KMS-11 (cell line): ENCODE data around the gene VAV3.

Experiments
- H2AFZ ChIP-seq: fragments of 200-600 bp; sonication (generic); 2 replicates; pipeline ENCODE4 v1.6.1; 2016; ENCODE audit warnings: antibody characterized with exemption, mixed run types, low read depth
- H3K27ac ChIP-seq: fragments of 200-600 bp; sonication (generic); 2 replicates; pipeline ENCODE4 v1.6.1; 2016; ENCODE audit warnings: mild to moderate bottlenecking, mixed run types
- H3K27me3 ChIP-seq: fragments of 200-600 bp; sonication (generic); 2 replicates; pipeline ENCODE4 v1.6.1; 2017; ENCODE audit warnings: mild to moderate bottlenecking, low read depth, mixed run types, moderate library complexity; ENCODE audit not compliant: insufficient read depth
- H3K36me3 ChIP-seq: fragments of 200-600 bp; sonication (generic); 2 replicates; pipeline ENCODE4 v1.6.1; 2017; ENCODE audit warnings: mild to moderate bottlenecking, mixed run types; ENCODE audit not compliant: insufficient read depth
- H3K4me1 ChIP-seq: fragments of 200-600 bp; sonication (generic); 2 replicates; pipeline ENCODE4 v1.6.1; 2016; ENCODE audit warnings: mild to moderate bottlenecking, low read depth, mixed run types; ENCODE audit not compliant: poor library complexity, severe bottlenecking
- H3K4me2 ChIP-seq: fragments of 200-600 bp; sonication (generic); 2 replicates; pipeline ENCODE4 v1.7.0; 2016; ENCODE audit warnings: mild to moderate bottlenecking, mixed run types
- H3K4me3 ChIP-seq: fragments of 200-600 bp; sonication (generic); IDR thresholded peaks from 2 replicates; pipeline ENCODE4 v1.6.1; 2017; ENCODE audit warnings: low read depth, low read length, mixed read lengths; ENCODE audit not compliant: insufficient read depth
- H3K79me2 ChIP-seq: fragments of 200-600 bp; sonication (generic); 2 replicates; pipeline ENCODE4 v1.6.1; 2016; ENCODE audit warnings: low read depth, mixed run types; ENCODE audit not compliant: insufficient read depth
- H3K9ac ChIP-seq: fragments of 200-600 bp; sonication (generic); 2 replicates; pipeline ENCODE4 v1.6.1; 2016; ENCODE audit warnings: mild to moderate bottlenecking, mixed run types
- H4K20me1 ChIP-seq: fragments of 200-600 bp; sonication (generic); 2 replicates; pipeline ENCODE4 v1.6.1; 2016; ENCODE audit warnings: mild to moderate bottlenecking, mixed run types; ENCODE audit not compliant: insufficient read depth
- TF ChIP-seq, protein P1 (sequence below): fragments of 200-600 bp; sonication (generic); conservative IDR thresholded peaks from 2 replicates; pipeline ENCODE4 v1.6.1; 2017; ENCODE audit warnings: low read depth, mild to moderate bottlenecking, antibody characterized with exemption, low read length, moderate library complexity, mixed read lengths

VAV3 gene

GRCh38 chr1:107991371-107992066 lies 26.5 kb upstream of the VAV3 start:
- H3K4me2 ChIP-seq = no peak overlapping the region
- no peaks in the 10 kb centered on the region for H3K79me2 ChIP-seq
- no peak overlapping the region for H3K4me3 ChIP-seq
- TF ChIP-seq, protein P1, sequence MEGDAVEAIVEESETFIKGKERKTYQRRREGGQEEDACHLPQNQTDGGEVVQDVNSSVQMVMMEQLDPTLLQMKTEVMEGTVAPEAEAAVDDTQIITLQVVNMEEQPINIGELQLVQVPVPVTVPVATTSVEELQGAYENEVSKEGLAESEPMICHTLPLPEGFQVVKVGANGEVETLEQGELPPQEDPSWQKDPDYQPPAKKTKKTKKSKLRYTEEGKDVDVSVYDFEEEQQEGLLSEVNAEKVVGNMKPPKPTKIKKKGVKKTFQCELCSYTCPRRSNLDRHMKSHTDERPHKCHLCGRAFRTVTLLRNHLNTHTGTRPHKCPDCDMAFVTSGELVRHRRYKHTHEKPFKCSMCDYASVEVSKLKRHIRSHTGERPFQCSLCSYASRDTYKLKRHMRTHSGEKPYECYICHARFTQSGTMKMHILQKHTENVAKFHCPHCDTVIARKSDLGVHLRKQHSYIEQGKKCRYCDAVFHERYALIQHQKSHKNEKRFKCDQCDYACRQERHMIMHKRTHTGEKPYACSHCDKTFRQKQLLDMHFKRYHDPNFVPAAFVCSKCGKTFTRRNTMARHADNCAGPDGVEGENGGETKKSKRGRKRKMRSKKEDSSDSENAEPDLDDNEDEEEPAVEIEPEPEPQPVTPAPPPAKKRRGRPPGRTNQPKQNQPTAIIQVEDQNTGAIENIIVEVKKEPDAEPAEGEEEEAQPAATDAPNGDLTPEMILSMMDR = no peak
- H2AFZ ChIP-seq = no peak overlapping the region
- H3K27me3 ChIP-seq = no peaks in the 10 kb centered on the region
- no peaks in the 10 kb centered on the region for H3K4me1 ChIP-seq
- H3K9ac ChIP-seq = no peak overlapping the region
- H3K27ac ChIP-seq = no peak overlapping the region
- no peaks in the 10 kb centered on the region for H3K36me3 ChIP-seq
- H4K20me1 ChIP-seq = no peaks in the 10 kb centered on the region

DNA sequence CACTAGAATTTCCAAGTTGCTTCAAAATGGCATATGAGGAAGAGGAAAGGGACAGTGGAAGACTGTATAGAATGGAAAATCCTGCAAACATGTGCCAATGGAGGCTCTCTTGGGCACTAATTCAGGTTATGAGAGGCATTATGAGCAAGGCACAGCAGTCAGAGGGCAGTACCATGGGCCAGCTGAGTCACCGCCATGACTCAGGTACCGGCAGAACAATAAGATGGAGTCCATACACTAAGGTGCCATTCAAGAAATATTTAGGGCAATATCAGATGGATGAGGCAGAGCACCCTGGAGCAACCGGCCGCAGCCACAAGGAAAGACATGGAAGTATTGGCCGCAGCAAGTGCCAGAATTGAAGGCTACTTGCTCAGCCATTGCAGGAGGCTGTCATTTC lies 25.6 kb upstream of the VAV3 start:
- H2AFZ ChIP-seq = no peak overlapping the region
- no peak overlapping the region for H3K4me2 ChIP-seq
- H3K27me3 ChIP-seq = no peaks in the 10 kb centered on the region
- no peak overlapping the region for H3K9ac ChIP-seq
- no peaks in the 10 kb centered on the region for H4K20me1 ChIP-seq
- H3K79me2 ChIP-seq = no peaks in the 10 kb centered on the region
- TF ChIP-seq, protein P1 = no peak
- H3K4me3 ChIP-seq = no peak overlapping the region
- H3K4me1 ChIP-seq = no peaks in the 10 kb centered on the region
- no peaks in the 10 kb centered on the region for H3K36me3 ChIP-seq
- H3K27ac ChIP-seq = no peak overlapping the region

DNA sequence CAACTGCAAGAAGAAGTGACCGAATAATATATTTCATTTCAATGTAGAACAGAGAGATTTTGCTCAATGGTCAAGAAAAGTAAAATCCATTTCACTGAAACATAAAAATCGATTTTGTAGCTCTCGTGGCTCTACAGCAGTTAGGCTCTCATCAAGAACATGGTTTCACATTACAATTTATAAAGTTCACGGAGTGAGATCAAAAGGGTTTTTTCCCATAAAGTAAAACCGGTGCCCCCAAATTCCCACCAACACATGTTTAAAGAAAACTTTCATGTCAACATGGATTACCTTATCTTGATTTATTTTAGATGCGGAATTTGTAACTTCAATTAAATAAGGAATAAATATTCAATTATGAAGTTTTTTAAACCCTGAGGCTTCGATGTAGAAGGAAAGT lies 16.3 kb upstream of the VAV3 start:
- TF ChIP-seq, protein P1 = no peak
- Histone ChIP-seq H3K4me2 (no peak overlapping the region), H4K20me1 (no peaks in the 10 kb centered on the region), H3K36me3 (no peaks in the 10 kb centered on the region), H3K79me2 (no peaks in the 10 kb centered on the region), H3K4me1 (no peaks in the 10 kb centered on the region), H3K4me3 (no peak overlapping the region), H3K9ac (no peak overlapping the region), H2AFZ (no peak overlapping the region), H3K27me3 (no peaks in the 10 kb centered on the region), H3K27ac (no peak overlapping the region)

DNA sequence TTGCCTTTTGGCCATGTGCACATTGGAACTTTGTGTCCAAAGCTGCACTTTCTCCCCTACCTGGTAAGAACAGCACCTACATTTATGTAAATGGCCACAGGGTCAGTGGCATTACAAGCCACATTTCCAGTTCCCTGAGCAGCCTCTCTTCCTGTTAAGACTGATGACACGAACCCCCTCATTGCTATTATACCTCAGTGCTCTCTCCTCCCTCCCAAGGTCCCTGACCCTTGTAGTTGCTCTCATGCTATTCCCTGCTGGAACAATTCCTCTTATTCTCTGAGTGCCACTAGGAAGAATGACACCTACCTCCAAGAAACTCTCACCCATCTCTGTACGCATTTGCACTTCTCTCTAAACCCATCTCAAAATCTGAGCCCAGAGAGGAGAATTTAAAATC lies 14.9 kb upstream of the VAV3 start:
- Histone ChIP-seq H3K79me2 (no peaks in the 10 kb centered on the region), H3K36me3 (no peaks in the 10 kb centered on the region), H2AFZ (no peak overlapping the region), H3K4me1 (no peaks in the 10 kb centered on the region), H4K20me1 (no peaks in the 10 kb centered on the region), H3K4me3 (no peak overlapping the region), H3K27ac (no peak overlapping the region), H3K4me2 (no peak overlapping the region), H3K9ac (no peak overlapping the region), H3K27me3 (no peaks in the 10 kb centered on the region)
- TF ChIP-seq, protein P1 = no peak
